ENCODE data around the gene PRR33.

PRR33 gene

GRCh38 chr11:1840780-1841480, 50.8 kb downstream of the PRR33 start:
- ATAC-seq (replicated peaks) (no peak), DNase-seq (no peak)
- H3K27me3 Mint-ChIP-seq, result no peaks in the 10 kb centered on the region
- peaks cover 37 to 39% of the 10 kb centered on the region in 2 donors for H3K4me1 Mint-ChIP-seq (ENCODE audit: low read depth in 2 of 2)
- H3K27ac Mint-ChIP-seq, result peak overlapping the region in 1 of 2 donors; percentile 71
- H3K9me3 Mint-ChIP-seq, result no peaks in the 10 kb centered on the region
- no peak overlapping the region for H3K4me3 Mint-ChIP-seq
- peaks cover 4% of the 10 kb centered on the region for H3K36me3 Mint-ChIP-seq (ENCODE audit: insufficient read depth)

GRCh38 chr11:1839924-1840779, 51.5 kb downstream of the PRR33 start:
- DNase-seq (no peak), ATAC-seq (replicated peaks) (no peak)
- Mint-ChIP-seq H3K4me3 (peak overlapping the region; percentile 7 to 57), H3K27me3 (no peaks in the 10 kb centered on the region), H3K27ac (peak overlapping the region; percentile 51 to 82), H3K36me3 (ENCODE audit: insufficient read depth) (peaks cover 4% of the 10 kb centered on the region), H3K4me1 (ENCODE audit: low read depth in 2 of 2) (peaks cover 31 to 32% of the 10 kb centered on the region in 2 donors), H3K9me3 (no peaks in the 10 kb centered on the region)

GRCh38 chr11:1839204-1839923, 52.3 kb downstream of the PRR33 start:
- Mint-ChIP-seq H3K4me1 (ENCODE audit: low read depth in 2 of 2) (peaks cover 23 to 24% of the 10 kb centered on the region in 2 donors), H3K36me3 (ENCODE audit: insufficient read depth) (no peaks in the 10 kb centered on the region), H3K27ac (peak overlapping the region; percentile 51 to 82), H3K27me3 (peaks cover 0 to 5% of the 10 kb centered on the region in 2 donors), H3K4me3 (peak overlapping the region; percentile 7 to 57), H3K9me3 (no peaks in the 10 kb centered on the region)
- no peak for ATAC-seq (replicated peaks)
- no peak for DNase-seq

- no peaks in the 10 kb centered on the region for H3K9me3 Mint-ChIP-seq
- H3K27ac Mint-ChIP-seq, result peak within 1 kb of the TSS; percentile 51 to 82
- H3K4me1 Mint-ChIP-seq (ENCODE audit: low read depth in 2 of 2), result peaks cover 15 to 16% of the 10 kb centered on the region in 2 donors
- ATAC-seq (replicated peaks), result no peak
- H3K36me3 Mint-ChIP-seq (ENCODE audit: insufficient read depth), result no peaks in the 10 kb centered on the region
- H3K27me3 Mint-ChIP-seq, result peaks cover 0 to 13% of the 10 kb centered on the region in 2 donors
- H3K4me3 Mint-ChIP-seq, result peak within 1 kb of the TSS; percentile 33 to 57
- no peak for DNase-seq
Observed at GRCh38 chr11:1838426-1839144, 53.1 kb downstream of the PRR33 start, which contains the start of gene TNNI2. TSS of gene TNNI2 (plus strand) at chr11:1838981. CDS start at chr11:1839697, 716 bp downstream.

Measured in effector memory CD8-positive, alpha-beta T cell (primary cell).